HepG2 (cell line): ENCODE measurements around the gene DCST2. TPM values are rescaled to one million over a fixed set of nuclear protein-coding genes. Genes with fewer than 3 reads are reported as not detected.

Experiments
- CBX1 ChIP-seq: IDR thresholded peaks from one replicate; pipeline ENCODE4 v1.6.1; 2016; ENCODE audit warnings: antibody characterized with exemption, low read depth
- EP300 ChIP-seq, 3 experiments: sonication (generic) in 1 of 3; formaldehyde crosslinking in 1 of 3; IDR thresholded peaks; 2 replicates each; pipeline versions ENCODE4 v1.5.1 to v1.6.1; 2011 to 2020; ENCODE audit warnings: low read depth in 2 of 3, low read length in 2 of 3, borderline replicate concordance in 1 of 3, improper control_type of control experiment in 1 of 3, mild to moderate bottlenecking in 1 of 3, missing genetic modification reagents in 1 of 3, moderate library complexity in 1 of 3
- FOXK2 ChIP-seq: fragments of 450-650 bp; IDR thresholded peaks from 2 replicates; pipeline ENCODE4 v1.6.1; 2016
- FOXP4 ChIP-seq: sonication (generic); formaldehyde crosslinking; IDR thresholded peaks from 2 replicates; pipeline ENCODE4 v1.4.0; 2020; ENCODE audit warnings: missing genetic modification reagents
- HDAC2 ChIP-seq: sonication (generic); formaldehyde crosslinking; IDR thresholded peaks from 2 replicates; pipeline ENCODE4 v1.4.0; 2020; ENCODE audit warnings: missing genetic modification reagents
- KAT8 ChIP-seq: IDR thresholded peaks from 2 replicates; pipeline ENCODE4 v1.6.1; 2016; ENCODE audit warnings: missing genetic modification reagents, missing compliant biosample characterization
- MZF1 ChIP-seq: sonication (generic); formaldehyde crosslinking; IDR thresholded peaks from 2 replicates; pipeline ENCODE4 v1.8.1; 2023; ENCODE audit warnings: mild to moderate bottlenecking, missing genetic modification reagents, borderline replicate concordance
- NFYB ChIP-seq: sonication (generic); formaldehyde crosslinking; IDR thresholded peaks from 2 replicates; pipeline ENCODE4 v1.4.0; 2020; ENCODE audit warnings: missing genetic modification reagents
- PHF20 ChIP-seq: sonication (generic); formaldehyde crosslinking; IDR thresholded peaks from 2 replicates; pipeline ENCODE4 v1.5.0; 2020; ENCODE audit warnings: mild to moderate bottlenecking, missing genetic modification reagents
- PPARG ChIP-seq: conservative IDR thresholded peaks from 2 replicates; pipeline ENCODE4 v1.6.1; 2016; ENCODE audit warnings: missing biosample characterization, missing genetic modification reagents
- RELA ChIP-seq: sonication (generic); formaldehyde crosslinking; IDR thresholded peaks from 2 replicates; pipeline ENCODE4 v1.4.0; 2020; ENCODE audit warnings: missing genetic modification reagents
- SNRNP70 ChIP-seq: fragments of 200-400 bp; formaldehyde crosslinking; IDR thresholded peaks from 2 replicates; pipeline ENCODE4 v1.6.1; 2017; ENCODE audit warnings: mild to moderate bottlenecking, low read depth, low read length, moderate library complexity
- SOX6 ChIP-seq, 2 experiments: fragments of 450-650 bp in 1 of 2; sonication (generic) in 1 of 2; formaldehyde crosslinking in 1 of 2; IDR thresholded peaks; 2 replicates each; pipeline versions ENCODE4 v1.4.0 to v1.6.1; 2017 to 2020; ENCODE audit warnings: antibody characterized with exemption in 1 of 2, mild to moderate bottlenecking in 1 of 2, missing genetic modification reagents in 1 of 2
- SRSF1 ChIP-seq: fragments of 200-400 bp; formaldehyde crosslinking; optimal IDR thresholded peaks from 2 replicates; pipeline ENCODE3; 2017; ENCODE audit warnings: mild to moderate bottlenecking, low read depth, low read length, moderate library complexity
- TFDP1 ChIP-seq: IDR thresholded peaks from 2 replicates; pipeline ENCODE4 v1.6.1; 2016; ENCODE audit warnings: missing compliant biosample characterization, missing genetic modification reagents, borderline replicate concordance
- ZBTB34 ChIP-seq: sonication (generic); formaldehyde crosslinking; IDR thresholded peaks from 2 replicates; pipeline ENCODE4 v1.8.0; 2022; ENCODE audit warnings: mild to moderate bottlenecking, missing genetic modification reagents
- ZFP36 ChIP-seq: fragments of 150-350 bp; IDR thresholded peaks from 2 replicates; pipeline ENCODE4 v1.6.1; 2018; ENCODE audit warnings: borderline replicate concordance, low read length, low read depth; ENCODE audit not compliant: partially characterized antibody
- ZMAT3 ChIP-seq: sonication (generic); formaldehyde crosslinking; conservative IDR thresholded peaks from 2 replicates; pipeline ENCODE4 v1.7.0; 2021; ENCODE audit warnings: missing genetic modification reagents
- ZNF441 ChIP-seq: sonication (generic); formaldehyde crosslinking; IDR thresholded peaks from 2 replicates; pipeline ENCODE4 v1.7.0; 2021; ENCODE audit warnings: missing genetic modification reagents, borderline replicate concordance
- ZNF768 ChIP-seq: sonication (generic); formaldehyde crosslinking; IDR thresholded peaks from 2 replicates; pipeline ENCODE4 v1.4.0; 2020; ENCODE audit warnings: missing genetic modification reagents
- ZNF891 ChIP-seq: sonication (generic); formaldehyde crosslinking; IDR thresholded peaks from 2 replicates; pipeline ENCODE4 v1.5.0; 2020; ENCODE audit warnings: mild to moderate bottlenecking, missing genetic modification reagents
- polyA plus RNA-seq, 8 experiments: library from polyadenylated mRNA; depleted of rRNA in 3 of 8; stranded (reverse) in 7 of 8; unstranded in 1 of 8; fragments of >200 nt; fragmentation: Illumina TruSeq in 4 of 8; extraction: Trizol in 4 of 8; gene quantifications; 2 replicates each; pipeline versions ENCODE4 v1.2.1 to v1.2.3, GENCODE V29; 2011 to 2016; ENCODE audit warnings: low read depth in 4 of 8, missing spikeins in 1 of 8, mixed read lengths in 1 of 8; ENCODE audit not compliant: insufficient read depth in 1 of 8
- total RNA-seq, 5 experiments: library from RNA; depleted of rRNA; stranded (reverse); fragments of >200 nt; fragmentation: Illumina TruSeq; extraction: Trizol; gene quantifications; 2 replicates each; pipeline ENCODE4 v1.2.3, GENCODE V29; 2016; ENCODE audit warnings: low read depth in 1 of 5

Gene DCST2
- total and polyA plus RNA-seq, 2 of the 13 experiments (the other 11 are each of a cell fraction or from before 2014, with no cell fraction given): 0.74 TPM; not detected in 1

GRCh38 chr1:155003766-155004351 is 29.7 kb downstream of the DCST2 start (continued):
- TF ChIP-seq KAT8 (0 out of 2 replicates have a peak, but pooled peaks have one; percentile 31), FOXP4 (no peak; the same call in 1 of the 2 replicates), CBX1 (no peak), FOXK2 (no peak), SNRNP70 (no peak), ZBTB34 (CRISPR knock-in tag) (no peak), ZNF441 (CRISPR knock-in tag) (peak; percentile 12; the same call in 1 of the 2 replicates), ZNF768 (CRISPR knock-in tag) (no peak), TFDP1 (peak; percentile 9; the same call in 1 of the 2 replicates), EP300 (IDR thresholded peaks at IDR 0.05; ENCODE audit: low read depth in 2 of 2, low read length in 2 of 2) (peak in 1 of 2 experiments; percentile 47; a peak in 2 of 4 replicates), EP300 (CRISPR knock-in tag; IDR thresholded peaks at IDR 0.05; ENCODE audit: borderline replicate concordance) (no peak), PPARG (CRISPR knock-in tag) (no peak), HDAC2 (CRISPR knock-in tag) (peak; percentile 17; the same call in 1 of the 2 replicates), MZF1 (CRISPR knock-in tag) (no peak), SOX6 (IDR thresholded peaks at IDR 0.05) (no peak), SOX6 (CRISPR knock-in tag; IDR thresholded peaks at IDR 0.05) (no peak), ZMAT3 (0 out of 2 replicates have a peak, but pooled peaks have one; percentile 29), PHF20 (CRISPR knock-in tag) (0 out of 2 replicates have a peak, but pooled peaks have one; percentile 15), NFYB (CRISPR knock-in tag) (no peak), ZFP36 (no peak), RELA (CRISPR knock-in tag) (no peak), ZNF891 (CRISPR knock-in tag) (no peak), SRSF1 (peak; percentile 65)
